GM21528 (cell line): ENCODE results near the gene DRAM1.
A peak's percentile ranks its signal among the peaks of the same experiment; 100 is the strongest.
"Not testable (repeated sequence)": the region's sequence is repeated elsewhere in the genome, so short reads cannot be mapped to it uniquely, and the experiment has no call there.

Experiments
- ATAC-seq: cut with Tn5 transposase; IDR thresholded peaks from one replicate; pipeline ENCODE4 v1.9.1; 2021; ENCODE audit warnings: mild to moderate bottlenecking, moderate library complexity; ENCODE audit not compliant: unreplicated experiment, low FRiP score

Gene DRAM1

GRCh38 chr12:101858361-101858760 lies 19.0 kb upstream of the DRAM1 start:
- no peak for ATAC-seq

DNA sequence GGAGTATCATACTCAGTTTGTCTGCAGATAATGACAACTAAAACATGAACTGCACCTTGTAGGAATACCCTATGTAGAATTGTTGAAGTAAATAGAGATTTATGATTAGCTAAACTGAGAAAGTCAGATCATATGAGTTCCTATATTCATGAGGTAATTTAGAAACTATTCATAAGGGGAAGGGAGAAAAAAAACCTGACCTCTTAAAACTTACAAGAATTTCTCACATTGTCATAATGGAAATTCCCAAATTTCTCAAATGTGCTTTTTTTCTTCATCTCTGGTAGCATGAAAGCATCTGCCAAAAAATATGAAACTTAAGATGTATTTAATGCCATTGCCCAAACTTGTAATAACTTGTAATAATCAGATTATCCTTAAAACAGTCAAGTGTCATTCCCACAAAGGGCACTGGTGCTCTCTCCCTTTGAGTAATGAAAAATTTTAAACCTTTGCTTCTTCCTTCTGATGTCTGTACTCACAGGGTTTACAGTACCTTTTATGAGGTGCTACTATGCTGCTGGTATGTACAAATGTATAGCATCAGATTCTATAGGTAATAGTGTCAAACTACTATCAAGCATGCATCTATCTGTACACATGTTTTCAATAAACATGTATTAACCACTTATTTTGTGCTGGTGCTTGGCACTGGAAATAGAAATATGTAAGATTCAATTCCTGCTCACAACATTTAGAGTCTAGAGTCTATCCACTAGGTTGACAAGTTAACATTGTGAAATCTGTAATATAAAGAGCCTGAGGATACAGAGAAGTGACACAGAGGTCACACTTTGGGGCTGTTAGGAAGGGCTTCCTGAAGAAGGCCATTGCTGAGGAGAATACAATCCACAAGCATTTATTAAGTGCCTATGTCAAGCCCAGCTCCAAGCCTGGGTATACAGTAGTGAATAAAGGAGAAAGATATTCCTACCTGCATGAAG lies 17.4 kb upstream of the DRAM1 start:
- peak; percentile 38 for ATAC-seq

DNA sequence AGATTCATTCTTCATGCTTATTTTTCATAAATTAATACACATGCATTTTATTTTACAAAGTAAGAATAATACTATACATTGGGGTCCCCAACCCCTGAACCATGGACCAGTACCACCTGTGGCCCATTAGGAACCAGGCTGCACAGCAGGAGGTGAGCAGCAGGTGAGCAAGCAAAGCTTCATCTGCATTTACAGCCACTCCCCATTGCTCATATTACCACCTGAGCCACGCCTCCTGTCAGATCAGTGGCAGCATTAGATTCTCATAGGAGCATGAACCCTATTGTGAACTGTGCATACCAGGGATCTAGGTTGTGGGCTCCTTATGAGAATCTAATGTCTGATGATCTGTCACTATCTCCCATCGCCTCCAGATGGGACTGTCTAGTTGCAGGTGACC lies 15.7 kb upstream of the DRAM1 start:
- not testable (repeated sequence) for ATAC-seq

DNA sequence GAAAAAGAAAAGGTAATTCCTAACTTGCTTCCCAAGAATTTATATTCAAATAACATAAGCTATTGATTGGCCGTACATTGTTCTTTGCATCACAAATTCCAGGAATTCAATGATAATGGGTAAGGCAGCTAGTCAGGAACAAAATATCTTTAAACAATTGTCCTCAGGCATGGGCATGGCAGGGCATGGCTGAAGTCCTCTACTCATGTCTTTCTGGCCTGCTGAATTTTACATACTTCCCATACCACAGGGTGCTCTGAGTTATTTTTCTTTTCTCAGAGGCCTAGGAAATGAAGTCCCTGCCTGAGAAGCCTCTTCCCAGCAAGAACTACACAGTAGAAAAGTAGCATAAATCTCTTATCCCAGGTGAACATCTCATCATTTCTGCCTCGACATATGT lies 15.1 kb upstream of the DRAM1 start:
- no peak for ATAC-seq

GRCh38 chr12:101863981-101864380 lies 13.4 kb upstream of the DRAM1 start:
- no peak for ATAC-seq

DNA sequence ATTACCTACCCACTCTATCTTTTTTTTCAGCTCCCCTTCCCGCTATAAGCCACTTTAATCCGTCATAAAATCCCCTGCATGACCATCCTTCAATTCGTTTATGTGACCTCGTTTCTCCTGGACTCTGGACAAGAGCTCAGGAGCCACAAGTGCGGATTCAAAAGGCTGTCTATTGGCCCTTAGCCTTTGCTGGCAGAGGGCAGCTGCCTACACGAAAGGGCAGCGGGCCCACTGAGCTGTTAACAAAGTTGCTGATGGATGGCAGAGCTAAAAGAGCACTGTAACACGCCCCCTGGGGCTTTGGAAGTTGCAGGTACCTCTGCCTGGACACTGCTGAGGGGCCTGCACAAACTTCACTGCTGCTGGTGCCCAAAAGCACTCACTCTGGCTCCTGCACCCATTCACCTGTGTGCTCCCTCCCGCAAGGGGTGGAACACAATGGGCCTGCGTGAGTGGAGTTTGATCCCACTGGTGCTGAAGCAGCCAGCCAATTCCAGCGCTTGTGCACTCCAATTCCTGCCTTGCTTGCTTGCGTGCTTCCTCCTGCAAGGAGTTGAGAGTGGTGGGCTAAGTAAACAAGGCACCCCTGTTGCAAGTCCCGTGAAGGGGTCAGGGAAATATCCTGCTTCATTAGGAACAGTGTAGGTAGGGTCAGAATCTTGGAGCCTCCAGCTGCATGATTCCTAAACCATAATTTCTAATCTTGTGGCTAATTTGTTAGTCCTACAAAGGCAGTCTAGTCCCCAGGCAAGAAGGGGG lies 10.6 kb upstream of the DRAM1 start:
- no peak for ATAC-seq

DNA sequence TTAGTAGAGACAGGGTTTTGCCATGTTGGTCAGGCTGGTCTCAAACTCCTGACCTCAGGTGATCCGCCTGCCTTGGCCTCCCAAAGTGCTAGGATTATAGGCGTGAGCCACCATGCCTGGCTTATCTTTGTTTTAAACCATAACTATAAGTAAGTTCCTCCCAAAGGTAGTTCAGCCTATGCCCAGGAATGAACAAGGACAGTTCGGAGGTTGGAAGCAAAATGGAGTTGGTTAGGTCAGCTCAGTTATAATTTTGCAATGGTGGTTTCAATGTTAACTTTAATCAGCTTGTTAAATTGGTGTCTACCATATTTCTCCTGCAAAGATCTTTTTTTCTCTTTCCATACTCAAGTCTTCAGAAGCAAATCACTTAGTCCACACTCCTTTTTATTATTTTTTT lies 9.8 kb upstream of the DRAM1 start:
- not testable (repeated sequence) for ATAC-seq

GRCh38 chr12:101870925-101871324 lies 6.5 kb upstream of the DRAM1 start:
- ATAC-seq: no peak

DNA sequence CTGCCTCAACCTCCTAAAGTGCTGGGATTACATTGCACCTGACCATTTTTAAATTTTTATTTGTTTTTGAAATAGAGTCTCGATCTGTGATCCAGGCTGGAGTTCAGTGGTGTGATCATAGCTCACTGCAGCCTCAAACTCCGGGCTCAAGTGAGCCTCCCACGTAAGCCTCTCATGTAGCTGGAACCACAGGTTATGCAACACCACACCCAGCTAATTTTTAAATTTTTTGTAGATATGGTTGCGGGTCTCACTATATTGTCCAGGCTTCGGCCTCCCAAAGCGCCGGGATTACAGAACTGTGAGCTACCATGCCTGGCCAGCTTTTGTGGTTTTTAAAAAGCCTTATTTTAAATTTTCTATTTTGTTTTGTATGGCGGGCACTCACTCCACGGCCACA lies 2.2 kb upstream of the DRAM1 start:
- no peak for ATAC-seq

DNA sequence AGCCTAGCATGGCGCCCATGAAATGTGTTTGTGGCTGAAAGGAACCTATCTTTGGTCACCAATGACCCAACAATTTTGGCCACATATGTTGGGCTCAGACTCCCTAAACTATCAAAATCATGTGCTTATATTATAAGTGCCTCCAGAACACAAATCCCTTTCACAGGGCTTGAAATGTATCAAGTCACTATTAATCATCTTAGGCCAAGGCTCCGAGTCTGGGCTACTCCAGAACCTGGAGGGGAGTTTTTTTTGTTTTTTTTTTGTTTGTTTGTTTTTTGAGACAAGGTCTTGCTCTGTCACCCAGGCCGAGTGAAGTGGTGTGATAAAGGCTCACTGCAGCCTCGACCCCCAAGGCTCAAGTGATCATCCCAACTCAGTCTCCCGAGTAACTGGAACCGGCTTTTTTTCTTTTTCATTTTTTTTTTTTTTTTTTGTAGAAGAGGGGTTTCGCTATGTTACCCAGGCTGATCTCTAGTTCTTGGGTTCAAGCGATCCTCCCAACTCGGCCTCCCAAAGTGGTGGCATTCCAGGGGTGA lies 989 bp upstream of the DRAM1 start:
- ATAC-seq: no peak

GRCh38 chr12:101877806-101878242 lies 444 bp downstream of the DRAM1 start:
- ATAC-seq: peak; percentile 26

DNA sequence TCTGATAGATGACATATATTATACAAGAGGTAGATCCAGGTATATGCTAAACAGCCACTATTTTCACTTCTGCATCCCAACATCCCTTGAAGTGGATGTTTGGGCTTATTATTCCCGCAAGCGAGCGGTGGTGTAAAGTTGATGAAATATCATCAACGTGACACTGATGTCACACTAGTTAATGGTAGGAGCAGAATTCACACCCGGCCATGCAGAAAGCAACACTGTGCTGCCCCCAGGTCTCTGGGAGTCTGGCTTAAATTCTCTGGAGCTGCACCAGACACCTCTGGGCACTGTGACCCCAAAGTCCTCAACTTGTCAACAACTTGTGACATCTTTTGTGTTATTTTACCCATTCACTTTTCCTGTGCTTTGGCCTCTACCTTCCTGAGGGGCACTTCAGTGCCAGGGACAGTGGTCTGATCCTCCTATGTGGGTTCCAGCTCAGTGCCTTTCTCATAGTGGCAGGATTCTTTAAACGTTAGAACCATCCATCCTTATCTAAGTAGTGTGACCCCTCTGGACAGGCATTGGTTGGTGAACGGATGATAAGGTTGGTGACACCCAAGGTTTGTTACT lies 952 bp downstream of the DRAM1 start:
- peak; percentile 13 for ATAC-seq

- no peak for ATAC-seq
Observed at GRCh38 chr12:101880769-101881168, 3.4 kb downstream of the DRAM1 start.

DNA sequence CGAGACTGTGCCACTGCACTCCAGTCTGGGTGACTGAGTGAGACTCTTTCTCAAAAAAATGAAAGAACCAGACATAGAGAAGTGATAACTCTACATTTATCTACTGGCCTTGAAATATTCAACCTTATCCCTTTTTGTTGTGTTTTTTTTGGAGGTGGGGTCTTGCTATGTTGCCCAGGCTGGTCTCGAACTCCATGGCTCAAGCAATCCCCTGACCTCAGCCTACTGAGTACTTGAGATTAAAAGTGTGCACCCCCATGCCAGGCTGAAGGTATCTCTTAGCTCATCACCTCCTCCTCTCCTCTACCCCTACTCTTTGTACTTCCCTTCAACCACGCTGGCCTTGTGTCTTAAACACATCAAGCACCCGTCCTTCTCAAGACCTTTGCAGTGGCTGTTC lies 3.8 kb downstream of the DRAM1 start:
- ATAC-seq: no peak

GRCh38 chr12:101884174-101884573 lies 6.8 kb downstream of the DRAM1 start:
- ATAC-seq: no peak

DNA sequence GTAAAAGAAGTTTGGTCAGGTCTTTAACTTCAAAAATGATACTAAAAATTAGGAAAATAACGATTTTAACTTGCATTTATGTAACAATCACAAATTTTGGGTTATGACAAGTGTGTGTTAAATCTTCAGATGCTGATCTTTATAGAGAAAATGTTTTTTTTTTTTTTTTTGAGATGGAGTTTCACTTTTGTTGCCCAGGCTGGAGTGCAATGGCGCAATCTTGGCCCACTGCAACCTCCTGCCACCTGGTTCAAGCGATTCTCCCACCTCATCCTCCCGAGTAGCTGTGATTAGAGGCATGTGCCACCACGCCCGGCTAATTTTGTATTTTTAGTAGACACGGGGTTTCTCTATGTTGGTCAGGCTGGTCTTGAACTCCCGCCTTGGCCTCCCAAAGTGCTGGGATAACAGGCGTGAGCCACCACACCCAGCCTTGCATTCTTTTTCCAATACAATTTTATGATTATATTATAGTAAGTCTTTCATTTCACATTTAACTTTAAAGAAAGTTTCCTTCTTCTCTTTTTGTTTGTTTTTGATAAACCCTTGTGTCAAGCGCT lies 7.5 kb downstream of the DRAM1 start:
- ATAC-seq: not testable (repeated sequence)

- peak; percentile 68 for ATAC-seq
Observed at GRCh38 chr12:101885912-101886561, 8.7 kb downstream of the DRAM1 start.

GRCh38 chr12:101889211-101889752 lies 11.9 kb downstream of the DRAM1 start:
- ATAC-seq: no peak

DNA sequence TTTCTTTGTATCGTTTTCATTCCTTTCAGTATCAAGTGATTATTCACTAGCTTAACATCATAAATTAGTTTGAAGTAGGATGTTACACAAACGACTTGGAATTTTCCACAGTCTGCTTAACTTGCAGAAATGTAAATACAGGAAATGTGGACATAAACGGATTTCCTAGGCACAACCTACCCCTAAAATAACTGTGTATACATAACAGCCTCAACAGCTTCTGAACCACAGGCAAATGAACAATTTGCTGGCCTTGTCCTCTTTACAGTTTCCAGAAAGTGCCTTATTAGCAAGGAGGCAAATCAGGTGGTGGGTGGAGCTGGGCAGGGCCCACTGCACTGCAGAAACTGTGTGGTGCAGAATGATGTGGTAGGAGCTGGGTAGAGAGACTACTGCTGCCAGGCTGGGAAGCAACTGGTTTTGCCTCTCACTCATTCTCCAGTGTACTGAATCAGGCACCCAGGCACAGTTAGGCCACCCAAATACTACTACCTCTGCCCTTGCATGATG lies 14.1 kb downstream of the DRAM1 start:
- ATAC-seq: peak; percentile 90

DNA sequence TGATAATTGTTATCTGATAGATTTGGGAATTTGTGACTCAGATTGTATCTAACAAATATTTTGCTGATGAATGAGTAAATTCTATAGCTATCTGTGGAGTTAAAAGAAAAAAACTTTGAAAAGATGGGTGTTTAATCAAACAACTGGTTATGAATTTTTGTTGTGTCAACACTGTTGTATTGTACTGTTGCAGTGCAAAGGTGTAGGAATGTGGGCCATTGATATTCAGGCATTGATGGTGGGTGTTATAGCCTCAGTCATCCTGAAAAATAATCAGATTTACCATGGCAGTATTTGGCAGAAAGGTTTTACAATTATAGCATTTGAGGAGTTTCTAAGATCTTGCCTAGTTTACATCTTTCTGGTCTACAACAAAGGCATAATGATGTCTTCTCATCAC lies 15.4 kb downstream of the DRAM1 start:
- ATAC-seq: no peak
